Measurements from ENCODE around the gene DOCK10. TPM values are rescaled to one million over a fixed set of nuclear protein-coding genes. Genes with fewer than 3 reads are reported as not detected.

DOCK10 gene
- total RNA-seq, 6 experiments from 2014 or later, result 61.1 to 78.8 (median 75.8) TPM

DNA sequence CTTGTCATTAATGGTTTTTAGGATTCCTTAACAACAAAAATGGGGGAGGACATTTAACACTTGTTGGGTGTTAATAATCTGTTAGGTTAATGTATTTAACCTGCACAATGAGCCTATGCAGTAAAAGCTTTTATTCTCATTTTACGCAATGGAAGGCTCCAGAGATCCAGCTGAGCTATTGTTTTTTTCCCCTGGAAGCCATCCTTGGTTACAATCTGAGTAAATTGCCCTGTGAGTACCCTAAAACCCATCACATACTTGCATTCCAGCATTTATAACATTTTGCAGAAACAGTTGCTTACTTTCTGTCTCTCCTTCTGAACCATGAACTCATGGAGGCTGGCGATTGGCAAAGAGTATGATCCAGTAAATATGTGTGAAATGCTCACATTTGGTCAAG is 30.2 kb upstream of the DOCK10 start:
- no peak overlapping the region for H3K4me3 Mint-ChIP-seq
- TF ChIP-seq, protein P1, sequence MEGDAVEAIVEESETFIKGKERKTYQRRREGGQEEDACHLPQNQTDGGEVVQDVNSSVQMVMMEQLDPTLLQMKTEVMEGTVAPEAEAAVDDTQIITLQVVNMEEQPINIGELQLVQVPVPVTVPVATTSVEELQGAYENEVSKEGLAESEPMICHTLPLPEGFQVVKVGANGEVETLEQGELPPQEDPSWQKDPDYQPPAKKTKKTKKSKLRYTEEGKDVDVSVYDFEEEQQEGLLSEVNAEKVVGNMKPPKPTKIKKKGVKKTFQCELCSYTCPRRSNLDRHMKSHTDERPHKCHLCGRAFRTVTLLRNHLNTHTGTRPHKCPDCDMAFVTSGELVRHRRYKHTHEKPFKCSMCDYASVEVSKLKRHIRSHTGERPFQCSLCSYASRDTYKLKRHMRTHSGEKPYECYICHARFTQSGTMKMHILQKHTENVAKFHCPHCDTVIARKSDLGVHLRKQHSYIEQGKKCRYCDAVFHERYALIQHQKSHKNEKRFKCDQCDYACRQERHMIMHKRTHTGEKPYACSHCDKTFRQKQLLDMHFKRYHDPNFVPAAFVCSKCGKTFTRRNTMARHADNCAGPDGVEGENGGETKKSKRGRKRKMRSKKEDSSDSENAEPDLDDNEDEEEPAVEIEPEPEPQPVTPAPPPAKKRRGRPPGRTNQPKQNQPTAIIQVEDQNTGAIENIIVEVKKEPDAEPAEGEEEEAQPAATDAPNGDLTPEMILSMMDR (IDR thresholded peaks at IDR 0.05), result no peak
- no peak overlapping the region for H3K27ac Mint-ChIP-seq
- no peak for DNase-seq
- H3K4me1 Mint-ChIP-seq (ENCODE audit: low read depth), result peaks cover 32% of the 10 kb centered on the region
- H3K9me3 Mint-ChIP-seq, result peaks cover 12% of the 10 kb centered on the region
- peaks cover 13% of the 10 kb centered on the region for H3K36me3 Mint-ChIP-seq (ENCODE audit: low read depth)
- H3K27me3 Mint-ChIP-seq (ENCODE audit: insufficient read depth), result no peaks in the 10 kb centered on the region; the same call in 1 of the 2 replicates

DNA sequence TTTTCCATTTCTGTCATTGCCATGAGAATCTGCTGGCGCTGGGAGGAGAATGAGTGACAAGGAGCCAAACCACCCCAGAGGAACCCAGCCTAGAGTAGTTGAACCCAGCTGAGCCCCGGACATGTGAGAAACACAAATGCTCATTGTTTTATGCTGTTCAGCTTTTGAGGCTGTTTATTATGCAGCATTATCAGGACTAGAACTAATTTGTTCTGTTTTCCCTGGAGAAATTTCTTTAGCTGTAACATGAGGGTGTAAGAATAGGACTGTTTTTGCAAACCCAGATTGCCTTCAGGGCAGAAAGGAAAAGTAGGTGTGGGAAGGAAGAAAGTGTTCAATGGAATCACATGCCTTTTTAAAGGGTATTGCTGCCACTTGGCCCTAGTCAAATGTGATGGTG is 28.5 kb upstream of the DOCK10 start:
- Mint-ChIP-seq H3K4me3 (no peak overlapping the region), H3K36me3 (ENCODE audit: low read depth) (peaks cover 18% of the 10 kb centered on the region), H3K27me3 (ENCODE audit: insufficient read depth) (no peaks in the 10 kb centered on the region; the same call in 1 of the 2 replicates), H3K27ac (no peak overlapping the region), H3K9me3 (peaks cover 18% of the 10 kb centered on the region), H3K4me1 (ENCODE audit: low read depth) (peaks cover 21% of the 10 kb centered on the region)
- no peak for DNase-seq
- TF ChIP-seq, protein P1 (IDR thresholded peaks at IDR 0.05), result no peak

- Mint-ChIP-seq H3K27me3 (ENCODE audit: insufficient read depth) (no peaks in the 10 kb centered on the region; the same call in 1 of the 2 replicates), H3K4me3 (no peak overlapping the region), H3K36me3 (ENCODE audit: low read depth) (peaks cover 18% of the 10 kb centered on the region), H3K9me3 (peaks cover 18% of the 10 kb centered on the region), H3K4me1 (ENCODE audit: low read depth) (peaks cover 13% of the 10 kb centered on the region), H3K27ac (no peak overlapping the region)
- TF ChIP-seq, protein P1 (IDR thresholded peaks at IDR 0.05), result no peak
- DNase-seq, result no peak
These were observed 27.7 kb upstream of the DOCK10 start for GRCh38 chr2:225069966-225070365.

DNA sequence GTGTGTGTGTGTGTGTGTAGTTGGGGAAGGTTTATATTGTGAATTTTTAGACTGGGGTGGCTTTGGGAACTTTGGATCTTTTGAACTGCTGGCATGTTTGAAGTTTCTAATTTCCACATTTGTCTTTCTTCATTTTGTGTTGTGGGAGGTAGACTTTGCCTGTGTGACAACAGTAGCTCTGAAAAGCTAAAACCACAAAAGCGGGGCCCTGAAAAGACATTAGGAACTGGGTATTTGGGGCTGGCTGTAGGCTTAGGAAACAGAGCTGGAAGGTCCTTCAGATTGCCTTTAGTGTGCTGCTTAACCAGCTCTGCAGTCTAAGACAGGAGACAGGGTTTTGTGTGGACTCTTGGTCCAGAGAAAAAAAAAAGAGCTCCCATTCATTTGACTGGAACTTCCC is 27.2 kb upstream of the DOCK10 start:
- Mint-ChIP-seq H3K9me3 (peaks cover 18% of the 10 kb centered on the region), H3K4me3 (no peak overlapping the region), H3K36me3 (ENCODE audit: low read depth) (peaks cover 18% of the 10 kb centered on the region), H3K27me3 (ENCODE audit: insufficient read depth) (no peaks in the 10 kb centered on the region; the same call in 1 of the 2 replicates), H3K27ac (no peak overlapping the region), H3K4me1 (ENCODE audit: low read depth) (peaks cover 8% of the 10 kb centered on the region)
- TF ChIP-seq, protein P1 (IDR thresholded peaks at IDR 0.05), result no peak
- DNase-seq, result no peak

- no peak overlapping the region for H3K27ac Mint-ChIP-seq
- 0 out of 2 replicates have a peak, but pooled peaks cover 3% of the 10 kb centered on the region for H3K4me1 Mint-ChIP-seq (ENCODE audit: low read depth)
- no peak for DNase-seq
- H3K27me3 Mint-ChIP-seq (ENCODE audit: insufficient read depth), result no peaks in the 10 kb centered on the region; the same call in 1 of the 2 replicates
- H3K9me3 Mint-ChIP-seq, result peaks cover 18% of the 10 kb centered on the region
- TF ChIP-seq, protein P1 (IDR thresholded peaks at IDR 0.05), result no peak
- peaks cover 18% of the 10 kb centered on the region for H3K36me3 Mint-ChIP-seq (ENCODE audit: low read depth)
- H3K4me3 Mint-ChIP-seq, result no peak overlapping the region
These were observed 23.6 kb upstream of the DOCK10 start for GRCh38 chr2:225065882-225066281.

- no peaks in the 10 kb centered on the region for H3K4me1 Mint-ChIP-seq (ENCODE audit: low read depth)
- TF ChIP-seq, protein P1 (IDR thresholded peaks at IDR 0.05), result no peak
- no peak overlapping the region for H3K4me3 Mint-ChIP-seq
- DNase-seq, result no peak
- peaks cover 18% of the 10 kb centered on the region for H3K9me3 Mint-ChIP-seq
- no peaks in the 10 kb centered on the region; the same call in 1 of the 2 replicates for H3K27me3 Mint-ChIP-seq (ENCODE audit: insufficient read depth)
- no peak overlapping the region for H3K27ac Mint-ChIP-seq
- peaks cover 18% of the 10 kb centered on the region for H3K36me3 Mint-ChIP-seq (ENCODE audit: low read depth)
These were observed 22.7 kb upstream of the DOCK10 start for GRCh38 chr2:225064928-225065327.
